ENCODE data around the gene DPY19L3.

DNA sequence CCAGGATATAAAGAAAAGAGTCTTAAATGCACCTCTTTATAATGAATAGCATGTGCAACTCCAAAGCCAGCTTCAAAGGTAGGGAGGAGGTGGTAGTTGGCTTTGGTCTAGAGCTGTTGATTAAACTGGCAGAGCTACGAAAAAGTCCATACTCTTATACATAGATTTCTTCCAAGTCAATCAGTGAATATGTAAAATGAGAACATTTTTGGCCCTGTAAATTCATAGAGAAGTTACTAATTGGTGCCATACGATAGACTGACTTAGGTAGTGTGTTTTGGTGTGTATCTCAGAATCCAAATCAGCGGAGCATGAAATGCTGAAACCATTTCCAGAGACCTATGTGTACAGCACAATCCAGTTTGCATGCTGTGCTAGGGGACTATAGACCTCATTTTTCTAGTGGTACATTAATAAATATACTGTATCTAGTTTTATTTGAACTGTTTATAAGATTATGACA lies 17.1 kb upstream of the DPY19L3 start:
- TF ChIP-seq, protein P1, sequence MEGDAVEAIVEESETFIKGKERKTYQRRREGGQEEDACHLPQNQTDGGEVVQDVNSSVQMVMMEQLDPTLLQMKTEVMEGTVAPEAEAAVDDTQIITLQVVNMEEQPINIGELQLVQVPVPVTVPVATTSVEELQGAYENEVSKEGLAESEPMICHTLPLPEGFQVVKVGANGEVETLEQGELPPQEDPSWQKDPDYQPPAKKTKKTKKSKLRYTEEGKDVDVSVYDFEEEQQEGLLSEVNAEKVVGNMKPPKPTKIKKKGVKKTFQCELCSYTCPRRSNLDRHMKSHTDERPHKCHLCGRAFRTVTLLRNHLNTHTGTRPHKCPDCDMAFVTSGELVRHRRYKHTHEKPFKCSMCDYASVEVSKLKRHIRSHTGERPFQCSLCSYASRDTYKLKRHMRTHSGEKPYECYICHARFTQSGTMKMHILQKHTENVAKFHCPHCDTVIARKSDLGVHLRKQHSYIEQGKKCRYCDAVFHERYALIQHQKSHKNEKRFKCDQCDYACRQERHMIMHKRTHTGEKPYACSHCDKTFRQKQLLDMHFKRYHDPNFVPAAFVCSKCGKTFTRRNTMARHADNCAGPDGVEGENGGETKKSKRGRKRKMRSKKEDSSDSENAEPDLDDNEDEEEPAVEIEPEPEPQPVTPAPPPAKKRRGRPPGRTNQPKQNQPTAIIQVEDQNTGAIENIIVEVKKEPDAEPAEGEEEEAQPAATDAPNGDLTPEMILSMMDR (IDR thresholded peaks at IDR 0.05), result no peak
- TF ChIP-seq EZH2 (IDR thresholded peaks at IDR 0.05) (no peak), EZH2phosphoT487 (IDR thresholded peaks at IDR 0.05) (no peak)

Measured in neural progenitor cell (in vitro differentiated cells).